Measurements from ENCODE around the gene TTLL9. TPM values are rescaled to one million over a fixed set of nuclear protein-coding genes. Genes with fewer than 3 reads are reported as not detected.

The TTLL9 gene
- total and polyA plus RNA-seq, 2 of the 13 experiments (the other 11 are each of a cell fraction or from before 2014, with no cell fraction given): not detected

GRCh38 chr20:31963889-31964288 lies 93.5 kb downstream of the TTLL9 start:
- 4% methylated on average over 6 of the region's 6 CpGs for WGBS (ENCODE audit: low lambda C conversion rate)
- H3K36me3 ChIP-seq (replicated peaks in 1 of 2; ENCODE audit: control insufficient read depth in 1 of 2, insufficient read depth in 2 of 2, low read length in 2 of 2): no peaks in the 10 kb centered on the region
- ATAC-seq (no peak), FAIRE-seq (no peak), DNase-seq (ENCODE audit: low spot score) (no peak)
- in situ Hi-C loops (cut with HindIII; ENCODE audit: extremely low pct_ligation_motif_present, low pct_unique_long_range_greater_than_20kb) (no loop called here), intact Hi-C loops (cut with micrococcal nuclease; ENCODE audit: unreplicated experiment) (no loop called here)
- CTCF ChIA-PET (ENCODE audit: low intra/inter-chr PET ratio, low total read pairs): no interaction called here
- no peaks in the 10 kb centered on the region for H3K79me2 ChIP-seq (ENCODE audit: insufficient read depth, low read length)
- no peak overlapping the region for H3K4me3 ChIP-seq (replicated peaks in 1 of 3; ENCODE audit: insufficient read depth in 1 of 3, low read depth in 2 of 3, low read length in 3 of 3)
- H3K9me3 ChIP-seq (ENCODE audit: low read length): no peaks in the 10 kb centered on the region
- H3K9ac ChIP-seq (ENCODE audit: insufficient read depth, low read depth, low read length): no peak overlapping the region
- POLR2A ChIA-PET: no interaction called here
- TF ChIP-seq GABPA (IDR thresholded peaks at IDR 0.05; ENCODE audit: low read depth, low read length): no peak
- no peak for TF ChIP-seq GABPA (CRISPR knock-in tag; IDR thresholded peaks at IDR 0.05; ENCODE audit: low read depth)
- no peak for TF ChIP-seq ETV6 (CRISPR knock-in tag; conservative IDR thresholded peaks at IDR 0.05)
- no peak for TF ChIP-seq SAFB2 (CRISPR knock-in tag; IDR thresholded peaks at IDR 0.05; ENCODE audit: borderline replicate concordance, low read depth)
- no peak for TF ChIP-seq TAF15 (IDR thresholded peaks at IDR 0.05; ENCODE audit: low read depth, low read length, poor library complexity, severe bottlenecking)
- no peak for TF ChIP-seq ZNF441 (CRISPR knock-in tag; IDR thresholded peaks at IDR 0.05; ENCODE audit: borderline replicate concordance)
- no peak for TF ChIP-seq RNF2 (conservative IDR thresholded peaks at IDR 0.05; ENCODE audit: low read depth)
- no peak for TF ChIP-seq ZNF703 (CRISPR knock-in tag; IDR thresholded peaks at IDR 0.05; ENCODE audit: borderline replicate concordance)
- TF ChIP-seq ZFP90 (CRISPR knock-in tag; IDR thresholded peaks at IDR 0.05; ENCODE audit: borderline replicate concordance): no peak
- TF ChIP-seq ZNF234 (CRISPR knock-in tag; conservative IDR thresholded peaks at IDR 0.05): no peak
- no peak for TF ChIP-seq THAP8 (CRISPR knock-in tag; IDR thresholded peaks at IDR 0.05; ENCODE audit: borderline replicate concordance)
- TF ChIP-seq PTBP1 (IDR thresholded peaks at IDR 0.05; ENCODE audit: low read depth, low read length, poor library complexity, severe bottlenecking): no peak
- TF ChIP-seq ZNF256 (CRISPR knock-in tag; conservative IDR thresholded peaks at IDR 0.05): no peak
- no peak for TF ChIP-seq ZNF740 (CRISPR knock-in tag; IDR thresholded peaks at IDR 0.05)
- H4K20me1 ChIP-seq (ENCODE audit: insufficient read depth, low read length): no peaks in the 10 kb centered on the region; the same call in 1 of the 2 replicates
- BruUV-seq (replicated peaks): no TSS peak
- no peak overlapping the region for H2AFZ ChIP-seq (ENCODE audit: low read length)
- H3K4me1 ChIP-seq (ENCODE audit: insufficient read depth, low read length): no peaks in the 10 kb centered on the region
- H3K4me2 ChIP-seq (ENCODE audit: low read depth, low read length): no peak overlapping the region
- peaks cover 0 to 4% of the 10 kb centered on the region in 2 experiments; a peak in 2 of 5 replicates for H3K27me3 ChIP-seq (ENCODE audit: control insufficient read depth in 1 of 2, insufficient read depth in 2 of 2, low read length in 2 of 2)
- no peak overlapping the region for H3K27ac ChIP-seq (ENCODE audit: extremely low read length, insufficient read depth, low read length)

Measured in HepG2 (cell line).